H1 (cell line): ENCODE results near the gene NT5DC3. TPM values are rescaled to one million over a fixed set of nuclear protein-coding genes. Genes with fewer than 3 reads are reported as not detected.

Experiments used
- EZH2 ChIP-seq: fragments of 200-600 bp; sonication (generic); IDR thresholded peaks from 2 replicates; pipeline ENCODE4 v1.7.1; 2012; ENCODE audit warnings: low read depth, mild to moderate bottlenecking, moderate library complexity, low read length, inconsistent platforms; ENCODE audit not compliant: severe bottlenecking
- RNF2 ChIP-seq: fragments of 200-900, 300-1000 bp; sonication (generic); IDR thresholded peaks from 2 replicates; pipeline ENCODE4 v1.7.1; 2016; ENCODE audit warnings: borderline replicate concordance, low read depth, mild to moderate bottlenecking, antibody characterized with exemption, low read length; ENCODE audit not compliant: poor library complexity, severe bottlenecking; ENCODE audit errors: missing control alignments
- SAP30 ChIP-seq: fragments of 300-600 bp; sonication (generic); IDR thresholded peaks from 2 replicates; pipeline ENCODE4 v1.7.1; 2012; ENCODE audit warnings: low read length, moderate library complexity, mild to moderate bottlenecking, inconsistent platforms; ENCODE audit not compliant: insufficient read depth, insufficient replicate concordance
- SUZ12 ChIP-seq: fragments of 200-600 bp; sonication (generic); IDR thresholded peaks from 2 replicates; pipeline ENCODE4 v1.6.1; 2012; ENCODE audit warnings: mild to moderate bottlenecking, inconsistent platforms, low read length, moderate library complexity, mixed read lengths
- polyA plus RNA-seq, 7 experiments: library from polyadenylated mRNA; depleted of rRNA in 3 of 7; stranded (reverse) in 5 of 7; unstranded in 2 of 7; fragments of >200 nt in 5 of 7; fragments of 200-250 nt in 2 of 7; gene quantifications; 1 replicate in 5 of 7; 2 replicates in 1 of 7; 4 replicates in 1 of 7; pipeline versions ENCODE4 v1.2.1 to v1.2.3, GENCODE V29; 2011 to 2013; ENCODE audit warnings: missing spikeins in 2 of 7, mixed read lengths in 2 of 7
- total RNA-seq: library from RNA; stranded (reverse); fragmentation: NEBNext Ultra II Directional; extraction: Animal tissue kit (Norgen Biotek cat#: 25700); gene quantifications from 2 replicates; pipeline ENCODE4 v1.2.1, GENCODE V29; 2021
- TF ChIP-seq, protein P1 (sequence below): fragments of 300-600 bp; sonication (generic); IDR thresholded peaks from 2 replicates; pipeline ENCODE4 v1.7.1; 2012; ENCODE audit warnings: low read length, moderate library complexity, mild to moderate bottlenecking, inconsistent platforms; ENCODE audit not compliant: insufficient replicate concordance
- TF ChIP-seq, protein P2 (sequence below), 3 experiments: IDR thresholded peaks; 1 replicate in 2 of 3; 2 replicates in 1 of 3; pipeline versions ENCODE4 v1.5.1 to v1.6.1; 2011; ENCODE audit warnings: low read length in 3 of 3, mild to moderate bottlenecking in 3 of 3, inconsistent platforms in 2 of 3, low read depth in 1 of 3, moderate library complexity in 1 of 3; ENCODE audit not compliant: insufficient read depth in 1 of 3; ENCODE audit errors: control extremely low read depth in 1 of 3

Gene NT5DC3
- total and polyA plus RNA-seq, 2 of the 8 experiments (the other 6 are each of a cell fraction or from before 2014, with no cell fraction given), result 5.4 to 14.8 TPM

DNA sequence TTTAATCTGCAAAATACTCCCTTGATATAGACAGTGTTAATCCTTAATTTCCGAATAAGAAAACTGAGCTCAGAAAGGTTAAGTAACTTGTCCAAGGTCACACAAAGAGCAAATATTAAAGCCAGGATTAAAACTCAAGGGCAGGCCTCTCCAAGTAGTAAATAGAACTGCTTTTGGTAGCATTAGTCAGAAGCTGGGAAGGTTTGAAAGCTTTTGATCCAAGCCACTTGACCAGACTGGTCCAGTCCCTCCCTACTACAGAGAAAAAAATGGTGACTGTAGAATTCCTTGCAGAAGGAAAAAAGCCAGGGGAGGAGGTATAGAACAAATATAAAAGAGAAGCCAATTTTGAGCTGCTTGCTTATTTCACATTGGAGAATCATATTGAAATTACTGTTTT lies 111.5 kb downstream of the NT5DC3 start (continued):
- TF ChIP-seq, protein P1, sequence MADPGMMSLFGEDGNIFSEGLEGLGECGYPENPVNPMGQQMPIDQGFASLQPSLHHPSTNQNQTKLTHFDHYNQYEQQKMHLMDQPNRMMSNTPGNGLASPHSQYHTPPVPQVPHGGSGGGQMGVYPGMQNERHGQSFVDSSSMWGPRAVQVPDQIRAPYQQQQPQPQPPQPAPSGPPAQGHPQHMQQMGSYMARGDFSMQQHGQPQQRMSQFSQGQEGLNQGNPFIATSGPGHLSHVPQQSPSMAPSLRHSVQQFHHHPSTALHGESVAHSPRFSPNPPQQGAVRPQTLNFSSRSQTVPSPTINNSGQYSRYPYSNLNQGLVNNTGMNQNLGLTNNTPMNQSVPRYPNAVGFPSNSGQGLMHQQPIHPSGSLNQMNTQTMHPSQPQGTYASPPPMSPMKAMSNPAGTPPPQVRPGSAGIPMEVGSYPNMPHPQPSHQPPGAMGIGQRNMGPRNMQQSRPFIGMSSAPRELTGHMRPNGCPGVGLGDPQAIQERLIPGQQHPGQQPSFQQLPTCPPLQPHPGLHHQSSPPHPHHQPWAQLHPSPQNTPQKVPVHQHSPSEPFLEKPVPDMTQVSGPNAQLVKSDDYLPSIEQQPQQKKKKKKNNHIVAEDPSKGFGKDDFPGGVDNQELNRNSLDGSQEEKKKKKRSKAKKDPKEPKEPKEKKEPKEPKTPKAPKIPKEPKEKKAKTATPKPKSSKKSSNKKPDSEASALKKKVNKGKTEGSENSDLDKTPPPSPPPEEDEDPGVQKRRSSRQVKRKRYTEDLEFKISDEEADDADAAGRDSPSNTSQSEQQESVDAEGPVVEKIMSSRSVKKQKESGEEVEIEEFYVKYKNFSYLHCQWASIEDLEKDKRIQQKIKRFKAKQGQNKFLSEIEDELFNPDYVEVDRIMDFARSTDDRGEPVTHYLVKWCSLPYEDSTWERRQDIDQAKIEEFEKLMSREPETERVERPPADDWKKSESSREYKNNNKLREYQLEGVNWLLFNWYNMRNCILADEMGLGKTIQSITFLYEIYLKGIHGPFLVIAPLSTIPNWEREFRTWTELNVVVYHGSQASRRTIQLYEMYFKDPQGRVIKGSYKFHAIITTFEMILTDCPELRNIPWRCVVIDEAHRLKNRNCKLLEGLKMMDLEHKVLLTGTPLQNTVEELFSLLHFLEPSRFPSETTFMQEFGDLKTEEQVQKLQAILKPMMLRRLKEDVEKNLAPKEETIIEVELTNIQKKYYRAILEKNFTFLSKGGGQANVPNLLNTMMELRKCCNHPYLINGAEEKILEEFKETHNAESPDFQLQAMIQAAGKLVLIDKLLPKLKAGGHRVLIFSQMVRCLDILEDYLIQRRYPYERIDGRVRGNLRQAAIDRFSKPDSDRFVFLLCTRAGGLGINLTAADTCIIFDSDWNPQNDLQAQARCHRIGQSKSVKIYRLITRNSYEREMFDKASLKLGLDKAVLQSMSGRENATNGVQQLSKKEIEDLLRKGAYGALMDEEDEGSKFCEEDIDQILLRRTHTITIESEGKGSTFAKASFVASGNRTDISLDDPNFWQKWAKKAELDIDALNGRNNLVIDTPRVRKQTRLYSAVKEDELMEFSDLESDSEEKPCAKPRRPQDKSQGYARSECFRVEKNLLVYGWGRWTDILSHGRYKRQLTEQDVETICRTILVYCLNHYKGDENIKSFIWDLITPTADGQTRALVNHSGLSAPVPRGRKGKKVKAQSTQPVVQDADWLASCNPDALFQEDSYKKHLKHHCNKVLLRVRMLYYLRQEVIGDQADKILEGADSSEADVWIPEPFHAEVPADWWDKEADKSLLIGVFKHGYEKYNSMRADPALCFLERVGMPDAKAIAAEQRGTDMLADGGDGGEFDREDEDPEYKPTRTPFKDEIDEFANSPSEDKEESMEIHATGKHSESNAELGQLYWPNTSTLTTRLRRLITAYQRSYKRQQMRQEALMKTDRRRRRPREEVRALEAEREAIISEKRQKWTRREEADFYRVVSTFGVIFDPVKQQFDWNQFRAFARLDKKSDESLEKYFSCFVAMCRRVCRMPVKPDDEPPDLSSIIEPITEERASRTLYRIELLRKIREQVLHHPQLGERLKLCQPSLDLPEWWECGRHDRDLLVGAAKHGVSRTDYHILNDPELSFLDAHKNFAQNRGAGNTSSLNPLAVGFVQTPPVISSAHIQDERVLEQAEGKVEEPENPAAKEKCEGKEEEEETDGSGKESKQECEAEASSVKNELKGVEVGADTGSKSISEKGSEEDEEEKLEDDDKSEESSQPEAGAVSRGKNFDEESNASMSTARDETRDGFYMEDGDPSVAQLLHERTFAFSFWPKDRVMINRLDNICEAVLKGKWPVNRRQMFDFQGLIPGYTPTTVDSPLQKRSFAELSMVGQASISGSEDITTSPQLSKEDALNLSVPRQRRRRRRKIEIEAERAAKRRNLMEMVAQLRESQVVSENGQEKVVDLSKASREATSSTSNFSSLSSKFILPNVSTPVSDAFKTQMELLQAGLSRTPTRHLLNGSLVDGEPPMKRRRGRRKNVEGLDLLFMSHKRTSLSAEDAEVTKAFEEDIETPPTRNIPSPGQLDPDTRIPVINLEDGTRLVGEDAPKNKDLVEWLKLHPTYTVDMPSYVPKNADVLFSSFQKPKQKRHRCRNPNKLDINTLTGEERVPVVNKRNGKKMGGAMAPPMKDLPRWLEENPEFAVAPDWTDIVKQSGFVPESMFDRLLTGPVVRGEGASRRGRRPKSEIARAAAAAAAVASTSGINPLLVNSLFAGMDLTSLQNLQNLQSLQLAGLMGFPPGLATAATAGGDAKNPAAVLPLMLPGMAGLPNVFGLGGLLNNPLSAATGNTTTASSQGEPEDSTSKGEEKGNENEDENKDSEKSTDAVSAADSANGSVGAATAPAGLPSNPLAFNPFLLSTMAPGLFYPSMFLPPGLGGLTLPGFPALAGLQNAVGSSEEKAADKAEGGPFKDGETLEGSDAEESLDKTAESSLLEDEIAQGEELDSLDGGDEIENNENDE, result no peak
- TF ChIP-seq, protein P2, sequence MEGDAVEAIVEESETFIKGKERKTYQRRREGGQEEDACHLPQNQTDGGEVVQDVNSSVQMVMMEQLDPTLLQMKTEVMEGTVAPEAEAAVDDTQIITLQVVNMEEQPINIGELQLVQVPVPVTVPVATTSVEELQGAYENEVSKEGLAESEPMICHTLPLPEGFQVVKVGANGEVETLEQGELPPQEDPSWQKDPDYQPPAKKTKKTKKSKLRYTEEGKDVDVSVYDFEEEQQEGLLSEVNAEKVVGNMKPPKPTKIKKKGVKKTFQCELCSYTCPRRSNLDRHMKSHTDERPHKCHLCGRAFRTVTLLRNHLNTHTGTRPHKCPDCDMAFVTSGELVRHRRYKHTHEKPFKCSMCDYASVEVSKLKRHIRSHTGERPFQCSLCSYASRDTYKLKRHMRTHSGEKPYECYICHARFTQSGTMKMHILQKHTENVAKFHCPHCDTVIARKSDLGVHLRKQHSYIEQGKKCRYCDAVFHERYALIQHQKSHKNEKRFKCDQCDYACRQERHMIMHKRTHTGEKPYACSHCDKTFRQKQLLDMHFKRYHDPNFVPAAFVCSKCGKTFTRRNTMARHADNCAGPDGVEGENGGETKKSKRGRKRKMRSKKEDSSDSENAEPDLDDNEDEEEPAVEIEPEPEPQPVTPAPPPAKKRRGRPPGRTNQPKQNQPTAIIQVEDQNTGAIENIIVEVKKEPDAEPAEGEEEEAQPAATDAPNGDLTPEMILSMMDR (IDR thresholded peaks at IDR 0.05; ENCODE audit: control extremely low read depth in 1 of 3, insufficient read depth in 1 of 3, low read depth in 1 of 3, low read length in 3 of 3), result no peak
- TF ChIP-seq SAP30, result no peak
- no peak for TF ChIP-seq RNF2
- no peak for TF ChIP-seq SUZ12
- TF ChIP-seq EZH2, result no peak
